ENCODE measurements around the gene SERPINE1.
"Not testable (repeated sequence)": the region's sequence is repeated elsewhere in the genome, so short reads cannot be mapped to it uniquely, and the experiment has no call there.

DNA sequence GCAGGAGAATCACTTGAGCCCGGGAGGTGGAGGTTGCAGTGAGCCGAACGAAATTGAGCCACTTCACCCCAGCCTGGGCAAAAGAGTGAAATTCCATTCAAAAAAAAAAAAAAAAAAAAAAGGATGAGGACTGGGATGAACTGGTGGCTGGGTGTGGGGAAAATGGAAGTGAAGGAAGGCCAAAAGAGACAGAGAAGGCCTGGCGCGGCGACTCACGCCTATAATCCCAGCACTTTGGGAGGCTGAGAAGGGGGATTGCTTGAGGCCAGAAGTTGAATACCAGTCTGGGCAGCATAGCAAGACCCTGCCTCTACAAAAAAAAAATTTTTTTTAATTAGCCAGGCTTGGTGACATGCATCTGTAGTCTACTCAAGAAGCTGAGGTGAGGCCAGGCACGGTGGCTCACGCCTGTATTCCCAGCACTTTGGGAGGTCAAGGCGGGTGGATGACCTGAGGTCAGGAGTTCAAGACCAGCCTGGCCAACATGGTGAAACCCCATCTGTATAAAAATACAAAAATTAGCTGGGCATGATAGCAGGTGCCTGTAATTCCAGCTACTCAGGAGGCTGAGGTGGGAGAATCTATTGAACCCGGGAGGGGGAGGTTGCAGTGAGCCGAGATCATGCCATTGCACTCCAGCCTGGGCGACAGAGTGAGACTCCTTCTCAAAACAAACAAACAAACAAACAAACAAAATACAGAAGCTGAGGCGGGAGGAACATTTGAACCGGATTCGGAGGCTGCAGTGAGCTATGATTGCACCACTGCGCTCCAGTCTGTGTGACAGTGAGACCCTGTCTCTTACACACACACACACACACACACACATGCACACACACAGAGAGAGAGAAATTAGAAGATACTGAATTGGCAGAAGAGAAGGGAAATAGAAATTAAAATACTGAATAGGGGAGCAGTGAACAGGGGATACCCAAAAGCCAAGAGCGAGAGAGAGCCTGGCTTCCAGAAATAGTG, 6.0 kb downstream of the SERPINE1 start:
- TF ChIP-seq POLR2A (IDR thresholded peaks at IDR 0.05), result not testable (repeated sequence)
- TF ChIP-seq, protein P1, sequence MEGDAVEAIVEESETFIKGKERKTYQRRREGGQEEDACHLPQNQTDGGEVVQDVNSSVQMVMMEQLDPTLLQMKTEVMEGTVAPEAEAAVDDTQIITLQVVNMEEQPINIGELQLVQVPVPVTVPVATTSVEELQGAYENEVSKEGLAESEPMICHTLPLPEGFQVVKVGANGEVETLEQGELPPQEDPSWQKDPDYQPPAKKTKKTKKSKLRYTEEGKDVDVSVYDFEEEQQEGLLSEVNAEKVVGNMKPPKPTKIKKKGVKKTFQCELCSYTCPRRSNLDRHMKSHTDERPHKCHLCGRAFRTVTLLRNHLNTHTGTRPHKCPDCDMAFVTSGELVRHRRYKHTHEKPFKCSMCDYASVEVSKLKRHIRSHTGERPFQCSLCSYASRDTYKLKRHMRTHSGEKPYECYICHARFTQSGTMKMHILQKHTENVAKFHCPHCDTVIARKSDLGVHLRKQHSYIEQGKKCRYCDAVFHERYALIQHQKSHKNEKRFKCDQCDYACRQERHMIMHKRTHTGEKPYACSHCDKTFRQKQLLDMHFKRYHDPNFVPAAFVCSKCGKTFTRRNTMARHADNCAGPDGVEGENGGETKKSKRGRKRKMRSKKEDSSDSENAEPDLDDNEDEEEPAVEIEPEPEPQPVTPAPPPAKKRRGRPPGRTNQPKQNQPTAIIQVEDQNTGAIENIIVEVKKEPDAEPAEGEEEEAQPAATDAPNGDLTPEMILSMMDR (IDR thresholded peaks at IDR 0.05), result not testable (repeated sequence)
